Ishikawa (cell line): ENCODE measurements around the gene PRCC.

ENCODE experiments used
- CEBPB ChIP-seq: IDR thresholded peaks from 2 replicates; pipeline ENCODE4 v1.6.1; 2012
- CREB1 ChIP-seq: IDR thresholded peaks from 2 replicates; pipeline ENCODE4 v1.6.1; 2012; ENCODE audit warnings: low read depth
- EP300 ChIP-seq: IDR thresholded peaks from 2 replicates; pipeline ENCODE4 v1.6.1; 2012; ENCODE audit warnings: borderline replicate concordance
- NFIC ChIP-seq: IDR thresholded peaks from 2 replicates; pipeline ENCODE4 v1.6.1; 2012
- REST ChIP-seq: IDR thresholded peaks from 2 replicates; pipeline ENCODE4 v1.6.1; 2012; ENCODE audit warnings: low read depth, mild to moderate bottlenecking
- TAF1 ChIP-seq: IDR thresholded peaks from 2 replicates; pipeline ENCODE4 v1.6.1; 2012; ENCODE audit warnings: low read depth, mild to moderate bottlenecking
- TCF12 ChIP-seq: IDR thresholded peaks from 2 replicates; pipeline ENCODE4 v1.6.1; 2012; ENCODE audit warnings: low read depth
- TEAD4 ChIP-seq: IDR thresholded peaks from 2 replicates; pipeline ENCODE4 v1.6.1; 2012
- USF1 ChIP-seq: IDR thresholded peaks from 2 replicates; pipeline ENCODE4 v1.6.1; 2012
- YY1 ChIP-seq: IDR thresholded peaks from 2 replicates; pipeline ENCODE4 v1.6.1; 2012; ENCODE audit warnings: low read depth

The PRCC gene

GRCh38 chr1:156849151-156849496 is 81.8 kb downstream of the PRCC start:
- TF ChIP-seq TEAD4 (no peak), EP300 (no peak), TAF1 (no peak), TCF12 (no peak), NFIC (no peak), CEBPB (no peak), YY1 (no peak), CREB1 (no peak), USF1 (no peak), REST (no peak)
